Vagina (tissue), 2 donors: ENCODE results near the gene SLC5A6.

Source experiments
- CTCF ChIP-seq, 3 experiments: fragments of 450-650 bp in 2 of 3; fragments of 200-600 bp in 1 of 3; sonication (generic) in 1 of 3; IDR thresholded peaks; one replicate each; pipeline ENCODE4 v1.5.1; 2017 to 2019; ENCODE audit warnings: antibody characterized with exemption in 3 of 3, mild to moderate bottlenecking in 2 of 3, moderate library complexity in 2 of 3
- POLR2A ChIP-seq, 2 donors: fragments of 450-650 bp; IDR thresholded peaks; one replicate each; pipeline ENCODE4 v1.6.1; 2017; ENCODE audit warnings: antibody characterized with exemption in 2 of 2, mild to moderate bottlenecking in 2 of 2, moderate library complexity in 2 of 2
- POLR2AphosphoS5 ChIP-seq, 2 donors: sonication (generic); formaldehyde crosslinking; IDR thresholded peaks; one replicate each; pipeline ENCODE4 v1.9.0; 2017; ENCODE audit warnings: antibody characterized with exemption in 2 of 2, mild to moderate bottlenecking in 2 of 2, low read depth in 1 of 2; ENCODE audit not compliant: insufficient read depth in 1 of 2

GRCh38 chr2:27182346-27182745 lies 29.7 kb downstream of the SLC5A6 start:
- no peak for TF ChIP-seq POLR2AphosphoS5 (IDR thresholded peaks at IDR 0.05; ENCODE audit: insufficient read depth in 1 of 2, low read depth in 1 of 2)
- TF ChIP-seq CTCF (IDR thresholded peaks at IDR 0.05): no peak
- TF ChIP-seq POLR2A (IDR thresholded peaks at IDR 0.05): no peak
